ENCODE data around the gene FBXO3.

FBXO3 gene

DNA sequence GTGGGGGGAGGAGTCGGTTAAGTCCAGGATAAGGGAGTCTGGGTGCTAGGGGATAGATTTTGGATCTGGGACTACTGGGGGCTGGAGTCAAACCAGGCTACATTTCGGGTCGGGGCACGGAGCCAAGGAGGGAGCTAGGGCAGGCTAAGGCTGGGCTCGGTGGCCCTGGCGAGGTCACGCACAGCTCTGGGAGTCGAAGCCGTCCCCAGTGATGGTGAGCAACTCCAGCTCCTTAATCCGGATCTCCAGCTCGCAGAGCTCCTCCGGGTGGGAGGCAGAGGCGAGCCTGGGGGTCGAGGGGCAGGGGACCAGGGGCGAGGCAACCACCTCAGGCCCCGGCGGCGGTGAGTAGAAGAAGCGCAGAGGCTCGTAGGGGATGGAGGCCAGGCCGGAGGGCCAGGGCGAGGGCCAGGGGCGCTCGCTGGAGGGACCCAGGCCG is 74.2 kb downstream of the FBXO3 start:
- no peak for DNase-seq

DNA sequence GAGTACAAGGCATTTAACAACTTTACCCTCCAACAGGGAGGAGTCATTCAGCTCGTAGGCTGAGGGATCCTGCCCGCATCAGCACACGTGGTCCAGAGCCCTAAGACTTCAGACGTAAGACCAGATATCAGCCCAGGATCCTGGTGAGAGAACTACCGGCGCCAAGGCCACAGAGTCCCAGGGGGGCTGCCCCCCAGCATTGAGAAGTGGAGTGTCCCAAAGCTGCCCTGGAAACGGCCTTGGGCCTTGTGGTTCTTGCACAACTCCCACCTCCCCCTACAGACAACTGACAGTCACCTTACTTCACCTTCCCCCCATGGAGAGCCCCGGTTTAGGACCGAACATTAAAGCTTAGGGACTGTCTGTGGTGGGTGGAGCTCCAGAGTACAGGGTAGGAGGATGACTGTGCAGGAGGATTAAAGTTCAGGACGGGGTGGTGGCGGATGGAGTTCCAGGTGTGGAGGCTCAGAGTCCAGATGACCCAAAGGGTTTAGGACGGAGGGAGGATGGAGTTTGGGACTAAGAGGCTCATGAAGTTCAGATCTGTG is 74.7 kb downstream of the FBXO3 start:
- DNase-seq: no peak

DNA sequence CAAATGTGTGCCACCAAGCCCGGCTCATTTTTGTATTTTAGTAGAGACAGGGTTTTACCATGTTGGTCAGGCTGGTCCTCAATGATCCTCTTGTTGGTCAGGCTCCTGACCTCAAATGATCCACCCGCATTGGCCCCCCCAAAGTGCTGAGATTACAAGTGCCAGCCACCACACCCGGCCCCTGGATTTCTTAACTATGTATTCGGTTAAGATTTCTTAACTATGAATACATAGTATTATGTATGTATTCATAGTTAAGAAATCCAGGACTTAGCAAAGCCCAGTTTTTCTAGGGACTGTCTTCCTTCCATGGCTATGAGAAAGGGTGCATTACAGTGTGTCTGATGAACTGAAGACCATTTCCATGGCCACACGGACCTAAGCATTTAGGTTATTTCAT is 75.4 kb downstream of the FBXO3 start:
- DNase-seq: no peak

DNA sequence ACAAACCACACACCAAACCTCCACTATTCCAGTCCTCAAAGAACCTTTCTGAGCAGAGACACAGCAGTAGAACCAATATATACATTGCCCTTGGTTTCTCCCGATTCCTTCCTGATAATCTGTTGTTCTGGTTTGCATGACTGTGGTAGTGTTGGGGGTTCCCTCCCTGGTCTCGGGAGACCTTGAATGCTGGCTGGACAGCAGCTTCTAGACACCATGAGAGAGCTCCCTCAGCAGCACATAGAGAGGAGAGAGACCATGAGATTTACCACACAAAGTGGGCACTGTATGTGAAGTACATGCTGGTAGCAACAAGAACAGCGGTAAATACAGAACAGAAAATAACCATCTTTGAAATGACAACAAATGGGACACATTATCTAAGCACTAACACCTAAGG is 76.3 kb downstream of the FBXO3 start:
- no peak for DNase-seq

DNA sequence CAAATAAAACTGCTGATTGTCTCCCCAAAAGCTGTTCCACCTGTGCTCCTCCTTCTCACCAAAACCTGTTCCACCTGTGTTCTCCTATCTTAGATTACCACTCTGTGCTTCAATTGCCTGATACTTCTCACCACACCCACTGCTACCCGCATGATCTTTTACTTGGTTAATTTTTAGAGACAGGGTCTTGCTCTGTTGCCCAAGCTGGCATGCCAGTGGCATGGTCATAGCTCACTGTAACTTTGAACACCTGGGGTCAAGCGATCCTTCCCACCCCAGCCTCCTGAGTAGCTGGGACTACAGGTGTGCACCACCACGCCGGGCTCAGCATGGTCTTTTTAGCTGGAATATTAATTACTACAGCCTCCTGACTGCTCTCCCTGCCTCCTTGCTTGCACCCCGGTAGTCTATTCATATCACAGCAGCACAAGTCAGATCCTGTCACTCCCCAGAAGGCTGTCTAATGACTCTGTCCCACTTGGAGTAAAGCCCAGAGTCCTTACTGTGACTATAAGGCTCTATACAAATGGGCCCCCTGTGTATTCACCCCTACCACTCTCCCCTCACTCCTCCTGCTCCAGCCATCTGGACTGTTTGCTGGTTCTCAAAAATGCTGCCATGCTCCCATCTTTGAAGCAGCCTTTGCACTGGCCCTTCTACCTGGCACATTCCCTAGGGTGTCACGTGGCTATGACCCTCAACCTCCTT is 77.2 kb downstream of the FBXO3 start:
- DNase-seq: no peak

DNA sequence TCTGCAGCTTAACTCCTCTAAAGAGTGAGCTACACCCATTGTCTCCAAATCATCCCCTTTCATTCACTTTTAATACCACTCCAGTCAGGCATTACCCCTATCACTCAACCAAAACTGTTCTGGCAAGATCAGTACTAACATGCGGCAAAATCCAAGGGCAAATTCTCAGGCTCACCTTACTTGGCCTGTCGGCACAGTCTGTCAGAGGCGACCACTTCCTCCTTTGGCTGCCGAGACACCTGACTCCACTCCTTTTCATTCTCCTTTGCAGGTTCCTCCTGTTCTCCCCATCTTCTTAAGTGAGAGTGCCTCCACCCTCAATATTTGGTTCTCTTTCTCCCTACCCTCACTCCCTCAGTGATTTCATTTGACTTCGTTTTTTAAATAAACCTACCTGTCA is 77.9 kb downstream of the FBXO3 start:
- no peak for DNase-seq

DNA sequence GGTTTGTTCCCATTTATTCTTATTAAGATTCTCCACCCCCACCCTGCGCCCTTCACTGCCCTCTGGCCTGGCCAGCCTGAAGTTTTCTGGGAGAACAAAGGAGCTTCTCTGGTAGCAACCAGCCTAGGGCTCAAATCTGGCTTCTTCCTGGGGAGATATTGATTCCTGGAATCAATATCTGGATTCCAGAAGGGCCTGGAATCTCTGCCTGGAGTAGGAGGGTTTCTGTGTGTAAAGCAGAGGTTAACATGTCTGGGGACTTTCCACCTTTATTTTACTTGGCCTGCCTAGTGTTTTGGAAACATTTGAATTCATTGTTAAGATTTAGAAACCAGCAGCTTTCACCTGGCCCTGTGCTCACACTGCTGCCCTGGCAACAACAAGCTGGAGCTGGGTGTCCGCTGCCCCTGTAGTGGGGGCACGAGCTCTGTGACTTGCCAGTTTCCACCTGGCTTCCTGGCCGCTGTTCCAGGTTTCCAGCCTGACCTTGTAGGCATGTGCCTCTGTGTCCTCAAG is 79.2 kb downstream of the FBXO3 start:
- no peak for DNase-seq

DNA sequence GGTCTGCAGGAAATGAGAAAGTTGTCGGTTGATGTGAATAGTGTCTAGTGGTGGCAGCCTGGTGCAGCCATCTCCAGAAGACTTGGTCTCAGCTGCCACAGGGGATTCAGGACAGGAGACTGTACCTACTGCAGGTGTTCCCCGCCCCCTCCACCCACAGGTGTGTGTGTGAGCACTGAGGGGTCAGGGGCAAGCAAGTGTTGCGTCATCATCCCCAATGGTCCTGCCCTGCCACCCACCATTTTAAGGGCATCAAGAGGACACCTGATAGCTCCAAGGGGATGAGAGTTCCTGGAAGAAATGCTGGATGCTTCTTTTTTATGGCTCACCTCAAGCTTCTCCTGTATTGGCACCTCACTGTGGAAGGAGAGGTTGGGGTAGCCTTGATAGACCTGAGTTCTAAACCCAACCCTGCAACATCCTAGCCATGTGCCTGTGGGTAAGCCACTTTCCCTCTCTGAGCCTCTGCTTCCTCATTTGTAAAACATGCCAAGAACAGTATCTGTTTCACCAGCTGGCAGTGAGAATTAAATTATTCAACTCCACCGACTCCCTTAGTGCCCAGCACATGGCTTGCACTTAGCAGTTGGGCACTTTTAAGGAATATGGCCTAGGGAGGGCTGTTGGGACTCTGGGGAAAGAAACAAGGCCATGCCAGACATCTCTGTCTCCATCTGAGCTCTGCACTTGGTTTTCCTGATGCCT is 79.8 kb downstream of the FBXO3 start:
- DNase-seq: no peak

DNA sequence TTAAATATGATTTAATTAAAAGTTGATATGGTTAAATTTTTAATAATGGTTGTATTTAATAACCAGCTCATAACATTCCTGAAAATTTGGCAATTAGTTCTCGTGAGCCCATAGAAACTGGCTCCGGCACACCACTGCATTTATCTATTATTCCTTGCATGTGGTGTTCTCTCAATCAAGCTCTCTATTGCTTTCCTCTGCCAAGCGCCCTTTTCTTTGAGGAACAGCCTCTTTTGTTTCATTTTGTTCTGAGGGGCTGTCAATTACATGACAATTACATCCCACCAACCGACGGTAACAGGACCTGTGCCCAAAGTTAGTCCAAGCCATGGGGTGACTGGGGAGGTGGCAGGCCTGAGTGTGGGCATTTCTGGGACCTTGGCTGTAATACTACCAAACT is 81.8 kb downstream of the FBXO3 start:
- no peak for DNase-seq

DNA sequence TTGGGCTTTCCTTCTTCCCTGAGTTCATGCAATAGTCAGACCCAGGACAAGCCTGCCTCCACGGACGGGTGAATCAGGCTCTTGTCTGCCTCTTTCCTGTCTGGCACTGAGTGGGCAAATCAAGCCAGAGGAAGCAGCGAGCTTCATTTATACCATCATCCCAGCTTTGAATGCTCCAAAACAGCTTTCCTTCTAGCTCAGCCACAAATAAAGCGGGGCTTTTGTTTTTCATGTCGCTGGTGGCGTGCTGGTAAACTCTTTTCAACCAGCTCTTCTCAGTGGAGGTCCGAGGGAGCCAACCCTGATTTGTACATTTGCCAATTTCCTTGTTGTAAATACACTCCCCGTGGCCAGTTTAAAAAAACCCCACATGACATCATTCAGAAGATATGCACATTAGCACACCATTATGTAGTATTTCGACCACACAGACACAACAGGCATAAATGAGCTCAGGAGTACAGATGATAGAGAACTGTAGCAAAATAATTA is 82.3 kb downstream of the FBXO3 start:
- DNase-seq: no peak

DNA sequence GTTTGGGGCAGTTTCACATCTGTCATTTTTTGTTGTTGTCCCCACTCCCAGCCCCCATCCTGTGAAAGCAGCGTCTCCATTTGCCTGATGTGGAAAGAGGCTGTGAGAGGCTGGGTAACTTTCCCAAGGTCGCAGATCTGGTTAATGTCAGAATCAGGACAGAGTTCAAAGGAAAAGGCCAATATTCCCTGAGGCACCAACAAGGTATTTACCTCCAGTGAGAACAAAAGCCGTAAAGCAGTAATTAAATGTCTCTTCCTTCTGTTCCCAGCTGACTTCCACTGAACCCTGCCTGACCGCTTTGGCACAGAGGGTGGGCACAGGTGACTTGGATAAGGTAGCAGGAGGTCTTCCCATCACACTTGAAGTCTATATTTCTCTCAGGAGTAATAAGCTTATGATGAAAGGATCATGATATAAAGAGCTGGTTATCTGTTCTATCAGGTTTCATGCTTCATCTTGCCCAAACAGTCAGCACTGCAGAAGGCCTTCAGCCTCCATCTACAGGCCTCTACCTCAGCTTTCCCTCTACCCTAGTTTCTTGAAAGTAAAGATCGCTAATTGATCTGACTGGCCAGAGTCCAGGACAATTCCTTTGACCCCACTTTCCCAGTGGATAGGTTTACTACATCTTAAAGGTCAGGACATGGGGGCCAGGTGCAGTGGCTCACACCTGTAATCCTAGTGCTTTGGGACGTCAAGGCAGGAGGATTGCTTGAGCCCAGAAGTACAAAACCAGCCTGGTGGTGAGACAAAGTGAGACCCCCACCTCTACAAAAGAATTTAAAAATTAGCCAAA is 83.1 kb downstream of the FBXO3 start:
- DNase-seq: no peak

Measured in stimulated activated naive CD4-positive, alpha-beta T cell treated with Interleukin-2 at 50 U/mL for 16 hours (primary cell).